ENCODE results near the gene SPRED2. TPM values are rescaled to one million over a fixed set of nuclear protein-coding genes. Genes with fewer than 3 reads are reported as not detected.
A peak's percentile ranks its signal among the peaks of the same experiment; 100 is the strongest.

The SPRED2 gene
- total and polyA plus RNA-seq, 11 donors = 7.0 to 24.4 (median 16.1) TPM

DNA sequence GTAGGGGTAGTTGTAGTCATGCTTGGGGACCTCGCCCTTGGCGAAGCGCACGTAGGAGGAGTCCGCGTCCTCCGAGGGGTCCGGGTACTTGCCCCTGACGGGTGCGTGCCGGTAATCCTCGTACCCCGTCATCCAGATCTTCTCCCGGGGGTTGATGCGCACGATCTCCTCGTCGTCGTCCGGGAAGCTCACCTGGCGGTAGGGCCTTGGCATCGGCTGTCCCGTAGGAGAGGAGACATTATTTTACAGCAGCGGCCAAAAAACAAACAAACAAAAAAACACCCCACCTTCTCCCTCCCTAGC is 118.5 kb downstream of the SPRED2 start:
- DNase-seq (no peak), ATAC-seq (no peak)
- Histone ChIP-seq H3K9me3 (no peaks in the 10 kb centered on the region), H3K4me1 (peaks cover 0 to 38% (median 19%) of the 10 kb centered on the region in 12 donors), H3K4me3 (no peak overlapping the region), H3K36me3 (peaks cover 0 to 64% (median 51%) of the 10 kb centered on the region in 9 donors), H3K27me3 (no peaks in the 10 kb centered on the region), H3K27ac (no peak overlapping the region)
- WGBS, 4 donors = 97 to 98% (median 98%) methylated on average over 24 of the region's 24 CpGs
- intact Hi-C loops (cut with DNase I) = loop anchor here in 6 of 10 donors (5.0 to 10.0 kb wide), 8 partner anchors 38 to 233 kb away; partner anchors contain the start of gene SPRED2 (in 2 of the 6)
- TF ChIP-seq POLR2A (IDR thresholded peaks at IDR 0.05) = no peak
- no peak for TF ChIP-seq CTCF (IDR thresholded peaks at IDR 0.05)

DNA sequence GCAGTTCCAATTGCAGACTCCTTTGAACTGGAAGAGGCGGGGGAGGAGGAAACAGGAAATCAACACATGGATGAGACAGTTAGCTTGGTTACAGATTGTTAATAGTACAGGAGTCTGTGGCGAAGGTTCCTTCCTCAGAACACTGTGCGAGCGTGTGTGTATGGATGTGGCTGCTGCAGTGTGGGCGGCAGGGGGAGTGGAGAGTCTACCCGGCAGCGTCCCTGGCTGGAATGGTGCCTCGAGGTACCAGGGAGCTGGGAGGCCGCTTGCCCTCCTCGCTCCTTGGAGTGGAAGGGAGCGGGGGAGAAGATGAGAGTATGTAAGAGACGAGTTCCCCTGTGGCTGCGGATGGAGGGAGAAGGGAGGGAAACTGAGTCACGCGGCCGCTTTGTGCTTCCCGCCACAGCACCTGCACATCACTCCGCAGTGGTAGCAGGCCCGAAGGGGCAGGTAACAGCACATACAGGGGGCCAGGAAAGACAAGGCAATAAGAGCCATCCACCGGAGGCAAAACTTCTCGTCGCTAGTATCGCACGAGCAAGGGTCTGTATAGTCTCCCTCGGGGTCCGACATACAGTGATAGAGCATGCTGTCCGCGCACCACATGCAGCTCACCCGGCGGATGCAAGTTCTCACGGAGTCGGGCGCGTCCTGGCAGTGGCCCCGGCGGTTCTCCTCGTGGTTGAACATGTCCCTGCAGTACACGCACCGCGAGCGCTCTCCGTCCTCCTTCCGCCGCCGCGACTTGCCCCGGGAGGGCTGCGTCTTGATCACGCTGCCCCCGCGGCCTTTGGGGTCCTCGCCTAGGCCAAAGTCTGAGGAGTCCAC is 119.1 kb downstream of the SPRED2 start:
- Histone ChIP-seq H3K27ac (peak overlapping the region in 5 of 12 donors; percentile 20 to 44 (median 34)), H3K4me3 (no peak overlapping the region), H3K9me3 (no peaks in the 10 kb centered on the region), H3K4me1 (peaks cover 0 to 38% (median 19%) of the 10 kb centered on the region in 12 donors), H3K27me3 (no peaks in the 10 kb centered on the region), H3K36me3 (peaks cover 0 to 61% (median 51%) of the 10 kb centered on the region in 9 donors)
- TF ChIP-seq CTCF (IDR thresholded peaks at IDR 0.05) (peak in 8 of 12 donors; percentile 9 to 31 (median 23)), POLR2A (IDR thresholded peaks at IDR 0.05) (no peak)
- WGBS, 4 donors = 88 to 91% (median 90%) methylated on average over 38 to 52 of the region's 52 CpGs
- DNase-seq (peak in 3 of 5 donors; percentile 31 to 67 (median 44)), ATAC-seq (peak in 1 of 4 donors; percentile 36)
- intact Hi-C loops (cut with DNase I) = loop anchor here in 6 of 10 donors (5.0 to 10.0 kb wide), 8 partner anchors 39 to 234 kb away; partner anchors contain the start of gene SPRED2 (in 2 of the 6)

- no peak for TF ChIP-seq CTCF (IDR thresholded peaks at IDR 0.05)
- no peak for TF ChIP-seq POLR2A (IDR thresholded peaks at IDR 0.05)
Measured at GRCh38 chr2:65311596-65311995, 120.8 kb downstream of the SPRED2 start.

DNA sequence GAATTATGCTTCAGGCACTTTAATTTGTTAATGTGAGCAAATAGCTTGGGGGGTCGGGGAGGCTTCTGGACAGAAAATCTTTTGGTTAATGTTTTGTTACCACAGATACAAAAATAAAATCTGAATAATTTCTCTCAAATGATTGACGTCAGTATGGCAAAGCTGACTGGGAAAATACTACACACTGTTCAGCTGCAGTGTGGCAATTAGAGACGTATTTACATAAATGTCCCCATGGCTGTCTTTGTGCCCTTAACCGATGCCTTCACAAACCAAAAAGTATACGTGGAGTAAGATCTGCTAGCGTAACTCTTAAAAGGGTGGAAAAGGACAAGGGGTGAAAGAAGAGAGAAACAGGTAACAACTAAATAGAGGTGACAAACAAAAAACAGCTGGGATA is 121.3 kb downstream of the SPRED2 start:
- H3K4me1 ChIP-seq = peaks cover 0 to 35% (median 20%) of the 10 kb centered on the region in 12 donors
- peaks cover 0 to 50% (median 43%) of the 10 kb centered on the region in 9 donors for H3K36me3 ChIP-seq
- H3K27me3 ChIP-seq = no peaks in the 10 kb centered on the region
- TF ChIP-seq CTCF (IDR thresholded peaks at IDR 0.05) (no peak), POLR2A (IDR thresholded peaks at IDR 0.05) (no peak)
- H3K4me3 ChIP-seq = no peak overlapping the region
- intact Hi-C loops (cut with DNase I) = loop anchor here in 7 of 10 donors (2.0 to 10.0 kb wide), 10 partner anchors 41 to 236 kb away; partner anchors contain the start of gene SPRED2 (in 3 of the 7)
- DNase-seq = no peak
- no peak for ATAC-seq
- WGBS, 4 donors = 70 to 78% (median 76%) methylated on average over 6 of the region's 6 CpGs
- H3K27ac ChIP-seq = peak overlapping the region in 11 of 12 donors; percentile 30 to 79 (median 50)
- H3K9me3 ChIP-seq = no peaks in the 10 kb centered on the region

More at GRCh38 chr2:65311596-65311995, 120.8 kb downstream of the SPRED2 start:
- no peak overlapping the region for H3K4me3 ChIP-seq
- no peaks in the 10 kb centered on the region for H3K9me3 ChIP-seq
- 92 to 96% (median 94%) methylated on average over 7 of the region's 7 CpGs for WGBS, 4 donors
- no peaks in the 10 kb centered on the region for H3K27me3 ChIP-seq
- peaks cover 0 to 37% (median 22%) of the 10 kb centered on the region in 12 donors for H3K4me1 ChIP-seq
- intact Hi-C loops (cut with DNase I) = loop anchor here in 7 of 10 donors (2.0 to 10.0 kb wide), 10 partner anchors 41 to 236 kb away; partner anchors contain the start of gene SPRED2 (in 3 of the 7)
- peaks cover 0 to 55% (median 48%) of the 10 kb centered on the region in 9 donors for H3K36me3 ChIP-seq
- DNase-seq = no peak
- H3K27ac ChIP-seq = peak overlapping the region in 11 of 12 donors; percentile 30 to 79 (median 50)
- ATAC-seq = no peak
